CD14-positive monocyte (primary cell): Measurements from ENCODE around the gene MYO5C. TPM values are rescaled to one million over a fixed set of nuclear protein-coding genes. Genes with fewer than 3 reads are reported as not detected.

Source experiments
- DNase-seq, 3 donors: peaks; one replicate each; pipeline ENCODE4 v3.0.0-alpha.2; 2011 to 2022
- H2AFZ ChIP-seq: 2 replicates; pipeline ENCODE4 v1.6.0; 2012; ENCODE audit warnings: mild to moderate bottlenecking, low read depth, low read length, inconsistent platforms; ENCODE audit not compliant: insufficient read depth, poor library complexity, severe bottlenecking
- H3K27ac ChIP-seq, 2 donors: 1 replicate in 1 of 2; 2 replicates in 1 of 2; pipeline ENCODE4 v1.5.1; 2012 to 2013; ENCODE audit warnings: low read length in 2 of 2, control low read depth in 1 of 2, inconsistent platforms in 1 of 2, low read depth in 1 of 2, mild to moderate bottlenecking in 1 of 2
- H3K27me3 ChIP-seq, 2 donors: one replicate each; pipeline versions ENCODE4 v1.6.0 to v1.6.1; 2011 to 2013; ENCODE audit warnings: low read length in 2 of 2; ENCODE audit not compliant: control insufficient read depth in 2 of 2, insufficient read depth in 2 of 2
- H3K36me3 ChIP-seq, 2 donors: replicated peaks in 1 of 2; 1 replicate in 1 of 2; 2 replicates in 1 of 2; pipeline versions ENCODE4 v1.5.1 to v1.6.1; 2012 to 2013; ENCODE audit warnings: low read length in 2 of 2, control low read depth in 1 of 2, inconsistent platforms in 1 of 2, mild to moderate bottlenecking in 1 of 2; ENCODE audit not compliant: insufficient read depth in 2 of 2, control insufficient read depth in 1 of 2
- H3K4me1 ChIP-seq, 2 donors: 1 replicate in 1 of 2; 2 replicates in 1 of 2; pipeline versions ENCODE4 v1.5.1 to v1.6.1; 2012 to 2013; ENCODE audit warnings: low read length in 2 of 2, control low read depth in 1 of 2, inconsistent platforms in 1 of 2, mild to moderate bottlenecking in 1 of 2, moderate library complexity in 1 of 2; ENCODE audit not compliant: insufficient read depth in 2 of 2, control insufficient read depth in 1 of 2
- H3K4me2 ChIP-seq: replicated peaks from 2 replicates; pipeline ENCODE3; 2012; ENCODE audit warnings: low read length, moderate library complexity, mild to moderate bottlenecking; ENCODE audit not compliant: poor library complexity, severe bottlenecking; ENCODE audit errors: extremely low read depth
- H3K4me3 ChIP-seq, 3 experiments: fragments of 200-600 bp in 1 of 3; sonication (generic) in 1 of 3; replicated peaks in 1 of 3; 1 replicate in 2 of 3; 2 replicates in 1 of 3; pipeline ENCODE4 v1.5.1; 2011 to 2013; ENCODE audit warnings: low read length in 3 of 3, mild to moderate bottlenecking in 3 of 3, control low read depth in 2 of 3, low read depth in 2 of 3, inconsistent platforms in 1 of 3, moderate library complexity in 1 of 3
- H3K79me2 ChIP-seq: 2 replicates; pipeline ENCODE4 v1.6.0; 2012; ENCODE audit warnings: mild to moderate bottlenecking, control low read depth, inconsistent platforms, low read length, moderate library complexity; ENCODE audit not compliant: insufficient read depth
- H3K9ac ChIP-seq: 2 replicates; pipeline ENCODE4 v1.6.0; 2017; ENCODE audit warnings: low read length, mild to moderate bottlenecking; ENCODE audit not compliant: insufficient read depth, poor library complexity, severe bottlenecking
- H3K9me3 ChIP-seq, 2 donors: replicated peaks in 1 of 2; 1 replicate in 1 of 2; 2 replicates in 1 of 2; pipeline versions ENCODE4 v1.5.1 to v1.6.1; 2012 to 2013; ENCODE audit warnings: low read length in 2 of 2, control low read depth in 1 of 2; ENCODE audit not compliant: control insufficient read depth in 1 of 2, insufficient read depth in 1 of 2
- H4K20me1 ChIP-seq: 2 replicates; pipeline ENCODE4 v1.6.0; 2012; ENCODE audit warnings: mild to moderate bottlenecking, low read length, control low read depth, moderate library complexity; ENCODE audit not compliant: insufficient read depth
- H3K27ac Mint-ChIP-seq, 7 donors: one replicate each; pipeline ENCODE4 v1.8.0; 2020; ENCODE audit warnings: mild to moderate bottlenecking in 7 of 7, mixed read lengths in 7 of 7, moderate library complexity in 6 of 7, inconsistent platforms in 2 of 7
- H3K27me3 Mint-ChIP-seq, 3 donors: one replicate each; pipeline ENCODE4 v1.8.0; 2021 to 2022; ENCODE audit warnings: low read depth in 3 of 3, mild to moderate bottlenecking in 3 of 3, mixed read lengths in 3 of 3, moderate library complexity in 3 of 3, inconsistent platforms in 1 of 3
- H3K36me3 Mint-ChIP-seq, 2 donors: one replicate each; pipeline ENCODE4 v1.8.0; 2020; ENCODE audit warnings: mixed read lengths in 2 of 2, inconsistent platforms in 1 of 2, mild to moderate bottlenecking in 1 of 2
- H3K4me1 Mint-ChIP-seq: one replicate; pipeline ENCODE4 v1.8.0; 2020; ENCODE audit warnings: mild to moderate bottlenecking, mixed read lengths
- H3K4me3 Mint-ChIP-seq, 2 donors: one replicate each; pipeline ENCODE4 v1.8.0; 2020; ENCODE audit warnings: mild to moderate bottlenecking in 2 of 2, mixed read lengths in 2 of 2, moderate library complexity in 1 of 2
- H3K9me3 Mint-ChIP-seq, 7 donors: one replicate each; pipeline ENCODE4 v1.8.0; 2020 to 2022; ENCODE audit warnings: mixed read lengths in 7 of 7, mild to moderate bottlenecking in 6 of 7, moderate library complexity in 6 of 7, inconsistent platforms in 2 of 7
- CTCF ChIP-seq: fragments of 200-600 bp; IDR thresholded peaks from one replicate; pipeline ENCODE4 v1.8.0; 2022; ENCODE audit warnings: antibody characterized with exemption, mild to moderate bottlenecking
- WGBS: methylation state at CpG from one replicate; pipeline ENCODE4 v1.1.5; 2013; ENCODE audit warnings: missing lambda C conversion rate; ENCODE audit not compliant: insufficient coverage; 5-methylcytosine and 5-hydroxymethylcytosine counted together
- intact Hi-C, 2 donors: fragments of 100-400 bp; cut with micrococcal nuclease; formaldehyde crosslinking; loops; one replicate each; pipeline versions ENCODE4 v1.15.0 to v1.15.1; 2023
- polyA plus RNA-seq, 3 donors: library from polyadenylated mRNA; depleted of rRNA in 1 of 3; unstranded in 2 of 3; stranded (reverse) in 1 of 3; fragments of 300-500 nt in 2 of 3; fragments of >200 nt in 1 of 3; fragmentation: Illumina TruSeq in 2 of 3; gene quantifications; 1 replicate in 2 of 3; 2 replicates in 1 of 3; pipeline ENCODE4 v1.2.3, GENCODE V29; 2012 to 2021

The MYO5C gene
- polyA plus RNA-seq, 3 donors, result 0.20 TPM; not detected in 2

GRCh38 chr15:52232327-52232726 is 63.3 kb downstream of the MYO5C start:
- H3K27ac ChIP-seq, result peak overlapping the region in 1 of 2 donors; percentile 32

GRCh38 chr15:52230073-52230472 is 65.5 kb downstream of the MYO5C start:
- H3K79me2 ChIP-seq, result no peaks in the 10 kb centered on the region
- intact Hi-C loops, result no loop called here
- no peaks in the 10 kb centered on the region for H3K36me3 Mint-ChIP-seq
- no peak overlapping the region for H2AFZ ChIP-seq
- H3K27me3 ChIP-seq, result no peaks in the 10 kb centered on the region
- DNase-seq, result no peak
- H3K27ac ChIP-seq, result no peak overlapping the region
- H3K4me3 Mint-ChIP-seq, result no peak overlapping the region
- no peak overlapping the region for H3K27ac Mint-ChIP-seq
- peaks cover 26% of the 10 kb centered on the region for H3K4me1 Mint-ChIP-seq
- no peak overlapping the region for H3K9ac ChIP-seq
- no peak overlapping the region for H3K4me2 ChIP-seq
- no peak for TF ChIP-seq CTCF
- H3K9me3 Mint-ChIP-seq, result peaks cover 0 to 2% (median 0%) of the 10 kb centered on the region in 7 donors
- peaks cover 17 to 21% of the 10 kb centered on the region in 2 donors for H3K4me1 ChIP-seq
- H4K20me1 ChIP-seq, result no peaks in the 10 kb centered on the region
- H3K27me3 Mint-ChIP-seq, result peaks cover 1 to 3% (median 2%) of the 10 kb centered on the region in 3 donors
- no peaks in the 10 kb centered on the region for H3K36me3 ChIP-seq
- no peak overlapping the region for H3K4me3 ChIP-seq
- no peaks in the 10 kb centered on the region for H3K9me3 ChIP-seq
- no CpG with 5 or more reads among the region's 1 CpG for WGBS

More at GRCh38 chr15:52232327-52232726, 63.3 kb downstream of the MYO5C start:
- Histone ChIP-seq H3K4me3 (no peak overlapping the region), H3K9me3 (no peaks in the 10 kb centered on the region), H4K20me1 (no peaks in the 10 kb centered on the region), H3K4me2 (no peak overlapping the region), H2AFZ (no peak overlapping the region), H3K36me3 (no peaks in the 10 kb centered on the region), H3K9ac (no peak overlapping the region), H3K27me3 (no peaks in the 10 kb centered on the region), H3K79me2 (no peaks in the 10 kb centered on the region), H3K4me1 (peaks cover 17 to 21% of the 10 kb centered on the region in 2 donors)
- Mint-ChIP-seq H3K36me3 (no peaks in the 10 kb centered on the region), H3K27me3 (peaks cover 1 to 5% (median 3%) of the 10 kb centered on the region in 3 donors), H3K27ac (no peak overlapping the region), H3K4me3 (no peak overlapping the region), H3K9me3 (peaks cover 0 to 2% (median 0%) of the 10 kb centered on the region in 7 donors), H3K4me1 (peaks cover 28% of the 10 kb centered on the region)
- TF ChIP-seq CTCF, result no peak
- intact Hi-C loops, result no loop called here
- WGBS, result no CpG with 5 or more reads among the region's 1 CpG
- DNase-seq, result peak in 1 of 3 donors; percentile 18
